GM12865 (cell line): Measurements from ENCODE around the gene LINS1.
A peak's percentile ranks its signal among the peaks of the same experiment; 100 is the strongest.

ENCODE experiments used
- DNase-seq: peaks from one replicate; pipeline ENCODE4 v3.0.0; 2010; ENCODE audit warnings: low read depth
- H3K4me3 ChIP-seq: 2 replicates; pipeline ENCODE4 v1.5.1; 2011; ENCODE audit warnings: mild to moderate bottlenecking, low read depth, low read length, control low read depth
- CTCF ChIP-seq: IDR thresholded peaks from 2 replicates; pipeline ENCODE4 v1.5.1; 2011; ENCODE audit warnings: low read length, control low read depth, low read depth, inconsistent platforms; ENCODE audit not compliant: insufficient read depth; ENCODE audit errors: missing control alignments

Gene LINS1

GRCh38 chr15:100544946-100545345 is 57.0 kb downstream of the LINS1 start:
- no peak overlapping the region for H3K4me3 ChIP-seq
- DNase-seq, result no peak
- TF ChIP-seq CTCF, result no peak

GRCh38 chr15:100544338-100544841 is 57.6 kb downstream of the LINS1 start:
- DNase-seq, result no peak
- TF ChIP-seq CTCF, result no peak
- no peak overlapping the region for H3K4me3 ChIP-seq

- no peak for TF ChIP-seq CTCF
- H3K4me3 ChIP-seq, result no peak overlapping the region
- DNase-seq, result no peak
Measured at GRCh38 chr15:100542290-100542689, 59.7 kb downstream of the LINS1 start.

- no peak for TF ChIP-seq CTCF
- DNase-seq, result peak; percentile 34
- H3K4me3 ChIP-seq, result no peak overlapping the region
Measured at GRCh38 chr15:100537331-100537730, 64.7 kb downstream of the LINS1 start.

- DNase-seq, result no peak
- no peak overlapping the region for H3K4me3 ChIP-seq
- TF ChIP-seq CTCF, result no peak
Measured at GRCh38 chr15:100536733-100537132, 65.3 kb downstream of the LINS1 start.

- DNase-seq, result no peak
- TF ChIP-seq CTCF, result no peak
- no peak overlapping the region for H3K4me3 ChIP-seq
Measured at GRCh38 chr15:100533886-100534285, 68.1 kb downstream of the LINS1 start.

GRCh38 chr15:100531823-100532327 is 70.1 kb downstream of the LINS1 start:
- no peak for DNase-seq
- TF ChIP-seq CTCF, result no peak
- no peak overlapping the region for H3K4me3 ChIP-seq
